ENCODE results near the gene USP10.

GRCh38 chr16:84726669-84727467, 27.1 kb downstream of the USP10 start:
- TF ChIP-seq CTCF (conservative IDR thresholded peaks at IDR 0.05) (no peak), ZFX (IDR thresholded peaks at IDR 0.05) (no peak)

All from C4-2B (cell line).